ENCODE data around the gene ZNF223. TPM values are rescaled to one million over a fixed set of nuclear protein-coding genes. Genes with fewer than 3 reads are reported as not detected.
A peak's percentile ranks its signal among the peaks of the same experiment; 100 is the strongest.

ZNF223 gene
- total and polyA plus RNA-seq, 2 experiments from 2014 or later = 5.1 to 7.6 TPM

GRCh38 chr19:44025217-44025936 lies 26.5 kb upstream of the ZNF223 start, which contains the start of gene ZNF222:
TSS of gene ZNF222 (plus strand) at chr19:44025379. CDS start at chr19:44025437, 58 bp downstream.
- peaks cover 28% of the 10 kb centered on the region for H3K36me3 ChIP-seq
- TF ChIP-seq CTCF (IDR thresholded peaks at IDR 0.05; ENCODE audit: low read depth, low read length) = no peak
- H3K4me1 ChIP-seq (ENCODE audit: low read depth) = peaks cover 3% of the 10 kb centered on the region
- H3K27ac ChIP-seq = peak within 1 kb of the TSS; percentile 86
- H3K4me3 ChIP-seq = peak within 1 kb of the TSS; percentile 71
- peak; percentile 87 to 93 for DNase-seq (ENCODE audit: low read depth in 1 of 2, low spot score in 1 of 2)
- no peaks in the 10 kb centered on the region for H3K9me3 ChIP-seq (ENCODE audit: low read depth)
- H3K27me3 ChIP-seq = no peaks in the 10 kb centered on the region

GRCh38 chr19:44026622-44027021 lies 25.2 kb upstream of the ZNF223 start:
- Histone ChIP-seq H3K27ac (no peak overlapping the region), H3K9me3 (ENCODE audit: low read depth) (no peaks in the 10 kb centered on the region), H3K27me3 (no peaks in the 10 kb centered on the region), H3K36me3 (peaks cover 32% of the 10 kb centered on the region), H3K4me1 (ENCODE audit: low read depth) (peaks cover 3% of the 10 kb centered on the region), H3K4me3 (no peak overlapping the region)
- TF ChIP-seq CTCF (IDR thresholded peaks at IDR 0.05; ENCODE audit: low read depth, low read length) = no peak
- DNase-seq (ENCODE audit: low read depth in 1 of 2, low spot score in 1 of 2) = no peak

DNA sequence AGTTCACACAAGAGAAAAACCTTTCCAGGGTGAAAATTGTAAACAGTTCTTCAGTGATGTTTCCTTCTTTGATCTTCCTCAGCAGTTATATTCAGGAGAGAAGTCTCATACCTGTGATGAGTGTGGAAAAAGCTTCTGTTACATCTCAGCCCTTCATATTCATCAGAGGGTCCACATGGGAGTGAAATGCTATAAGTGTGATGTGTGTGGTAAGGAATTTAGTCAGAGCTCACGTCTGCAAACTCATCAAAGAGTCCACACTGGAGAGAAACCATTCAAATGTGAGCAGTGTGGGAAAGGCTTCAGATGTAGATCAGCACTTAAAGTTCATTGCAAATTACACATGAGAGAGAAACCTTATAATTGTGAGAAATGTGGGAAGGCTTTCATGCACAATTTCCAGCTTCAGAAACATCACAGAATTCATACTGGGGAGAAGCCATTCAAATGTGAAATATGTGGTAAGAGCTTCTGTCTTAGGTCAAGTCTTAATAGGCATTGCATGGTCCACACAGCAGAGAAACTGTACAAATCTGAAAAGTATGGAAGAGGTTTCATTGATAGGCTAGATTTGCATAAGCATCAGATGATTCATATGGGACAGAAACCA lies 19.7 kb upstream of the ZNF223 start:
- TF ChIP-seq CTCF (IDR thresholded peaks at IDR 0.05; ENCODE audit: low read depth, low read length) = no peak
- Histone ChIP-seq H3K9me3 (ENCODE audit: low read depth) (no peaks in the 10 kb centered on the region), H3K36me3 (peaks cover 38% of the 10 kb centered on the region), H3K4me1 (ENCODE audit: low read depth) (no peaks in the 10 kb centered on the region), H3K27ac (no peak overlapping the region), H3K27me3 (no peaks in the 10 kb centered on the region), H3K4me3 (no peak overlapping the region)
- no peak for DNase-seq (ENCODE audit: low read depth in 1 of 2, low spot score in 1 of 2)

DNA sequence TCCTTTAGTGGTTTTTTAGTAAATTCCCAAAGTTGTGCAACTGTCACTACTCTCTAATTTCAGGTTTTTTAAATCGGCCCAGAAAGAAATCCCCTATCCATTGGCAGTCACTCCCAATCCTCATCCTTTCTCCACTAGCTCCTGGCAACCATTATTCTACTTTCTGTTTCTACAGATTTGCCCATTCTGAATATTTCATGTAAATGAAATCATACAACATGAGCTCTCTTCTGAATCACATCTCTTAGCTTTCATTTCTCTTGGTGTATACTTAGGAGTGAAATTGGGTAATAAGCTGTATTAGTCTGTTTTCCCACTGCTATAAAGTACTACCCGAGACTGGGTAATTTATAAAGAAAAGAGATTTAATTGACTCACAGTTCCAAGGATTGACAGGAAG lies 9.7 kb upstream of the ZNF223 start:
- DNase-seq (ENCODE audit: low read depth in 1 of 2, low spot score in 1 of 2) = no peak
- Histone ChIP-seq H3K27ac (no peak overlapping the region), H3K27me3 (no peaks in the 10 kb centered on the region), H3K9me3 (ENCODE audit: low read depth) (no peaks in the 10 kb centered on the region), H3K4me1 (ENCODE audit: low read depth) (no peaks in the 10 kb centered on the region), H3K36me3 (no peaks in the 10 kb centered on the region), H3K4me3 (no peak overlapping the region)
- TF ChIP-seq CTCF (IDR thresholded peaks at IDR 0.05; ENCODE audit: low read depth, low read length) = no peak

DNA sequence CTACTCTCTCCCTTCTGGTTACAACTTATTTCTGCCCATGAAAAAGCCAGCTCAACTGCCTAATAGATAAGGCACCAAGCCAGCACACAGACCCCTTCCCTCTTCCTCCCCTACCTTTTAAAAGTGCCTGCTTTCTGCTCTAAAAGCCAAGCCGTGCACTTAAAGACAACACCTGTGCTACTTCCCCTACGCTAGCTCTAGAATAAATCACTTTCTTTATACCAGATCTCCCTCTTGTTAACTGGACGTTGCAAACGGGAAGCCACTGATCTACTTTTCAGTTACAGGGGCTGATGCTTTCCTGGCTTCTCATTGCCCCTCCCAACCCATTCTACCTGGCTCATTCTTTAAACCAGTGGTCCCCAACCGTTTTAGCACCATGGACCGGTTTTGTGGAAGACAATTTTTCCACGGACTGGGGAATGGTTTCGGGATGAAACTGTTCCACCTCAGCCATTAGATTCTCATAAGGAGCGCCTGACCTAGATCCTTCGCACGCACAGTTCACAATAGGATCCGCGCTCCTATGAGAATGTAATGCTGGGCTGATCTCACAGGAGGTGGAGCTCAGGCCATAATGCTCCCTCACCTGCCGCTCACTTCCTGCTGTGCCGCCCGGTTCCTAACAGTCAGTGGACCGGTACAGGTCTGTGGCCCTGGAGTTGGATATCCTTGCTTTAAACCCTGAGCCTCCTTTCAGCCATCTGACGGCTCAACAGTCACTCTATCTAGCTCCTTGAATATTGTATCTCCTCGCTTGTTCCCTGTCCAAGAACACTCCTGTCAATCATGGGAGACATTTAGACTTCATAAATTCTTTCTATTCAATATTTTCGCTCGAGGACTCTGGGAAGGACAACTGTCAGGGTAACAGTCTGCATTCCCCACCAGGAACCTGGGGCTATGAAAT lies 841 bp upstream of the ZNF223 start:
- no peak for TF ChIP-seq CTCF (IDR thresholded peaks at IDR 0.05; ENCODE audit: low read depth, low read length)
- H3K9me3 ChIP-seq (ENCODE audit: low read depth) = no peaks in the 10 kb centered on the region
- H3K27ac ChIP-seq = no peak overlapping the region
- H3K4me3 ChIP-seq = peak overlapping the region; percentile 60
- DNase-seq (ENCODE audit: low read depth in 1 of 2, low spot score in 1 of 2) = peak in 1 of 2 donors; percentile 6
- H3K27me3 ChIP-seq = peaks cover 11% of the 10 kb centered on the region
- no peaks in the 10 kb centered on the region for H3K4me1 ChIP-seq (ENCODE audit: low read depth)
- H3K36me3 ChIP-seq = no peaks in the 10 kb centered on the region
